GM19043 (cell line): ENCODE measurements around the gene CFAP54.
"Not testable (repeated sequence)": the region's sequence is repeated elsewhere in the genome, so short reads cannot be mapped to it uniquely, and the experiment has no call there.

Experiments
- ATAC-seq: cut with Tn5 transposase; IDR thresholded peaks from one replicate; pipeline ENCODE4 v1.9.1; 2021; ENCODE audit warnings: low read depth; ENCODE audit not compliant: unreplicated experiment

The CFAP54 gene

DNA sequence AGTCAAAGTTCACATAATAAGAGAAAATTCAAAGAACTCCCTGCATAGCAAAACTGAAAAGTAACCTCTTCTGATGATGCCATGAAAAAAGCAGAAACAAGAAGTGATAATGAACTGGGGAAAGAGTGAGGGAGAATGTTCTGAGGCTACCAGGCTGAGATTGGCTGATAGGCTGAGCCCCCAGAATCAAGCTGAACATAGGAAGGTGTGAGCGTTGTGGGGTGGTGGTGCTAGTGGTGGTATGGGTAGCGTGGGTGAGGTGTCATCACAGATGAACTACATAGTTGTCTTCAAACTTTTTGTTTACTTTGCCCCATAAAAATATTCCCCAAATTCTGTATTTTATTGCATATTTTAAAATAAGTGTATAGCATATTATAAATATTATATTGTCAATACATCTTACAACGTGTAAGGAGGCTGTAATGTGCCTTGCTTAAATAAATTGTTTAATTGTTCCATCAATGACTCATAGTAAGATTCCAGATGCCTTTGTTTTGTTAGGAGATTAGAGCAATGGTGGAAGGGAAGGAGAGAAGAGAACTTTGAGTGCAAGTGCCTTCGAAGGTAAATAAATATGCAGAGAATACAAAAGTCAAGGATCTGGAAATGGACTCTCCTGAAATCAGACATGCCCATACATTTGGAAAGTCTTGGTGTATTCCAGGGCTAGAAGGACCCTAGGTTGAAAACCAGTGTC, 15.8 kb upstream of the CFAP54 start:
- ATAC-seq = no peak

DNA sequence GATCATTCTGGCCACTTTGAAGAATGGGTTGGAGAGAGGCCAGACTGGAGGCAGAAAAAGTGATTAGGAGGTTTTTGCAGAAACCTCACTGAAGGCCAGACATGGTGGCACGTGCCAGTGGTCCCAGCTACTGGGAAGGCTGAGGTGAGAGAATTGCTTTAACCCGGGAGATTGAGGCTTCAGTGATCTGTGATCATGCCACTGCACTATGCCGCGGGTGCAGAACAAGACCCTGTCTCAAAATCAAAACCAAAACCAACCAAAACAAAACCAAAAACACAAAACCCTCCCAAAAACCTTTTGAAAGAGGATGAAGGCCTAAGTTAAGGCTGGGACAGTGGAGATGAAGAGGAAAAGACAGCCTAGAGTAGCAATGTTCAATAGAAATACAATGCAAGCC, 15.2 kb upstream of the CFAP54 start:
- ATAC-seq = no peak

DNA sequence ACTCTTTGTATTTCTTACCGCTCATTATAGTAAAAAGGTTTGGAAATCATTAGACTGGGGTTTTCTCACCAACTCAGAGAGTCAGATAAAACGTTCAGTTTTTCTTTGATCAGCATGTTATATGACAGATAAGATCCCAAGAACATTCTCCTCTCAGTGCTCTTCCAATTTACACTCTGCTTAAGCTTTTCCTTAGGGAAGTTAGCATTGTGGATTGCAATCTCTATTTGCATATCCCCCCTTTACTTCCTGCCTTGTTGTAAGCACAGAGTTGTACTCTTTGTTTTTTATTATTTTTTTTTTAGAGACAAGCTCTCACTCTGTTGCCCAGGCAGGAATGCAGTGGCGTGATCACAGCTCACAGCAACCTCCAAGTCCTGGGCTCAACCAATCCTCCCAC, 11.4 kb upstream of the CFAP54 start:
- no peak for ATAC-seq

DNA sequence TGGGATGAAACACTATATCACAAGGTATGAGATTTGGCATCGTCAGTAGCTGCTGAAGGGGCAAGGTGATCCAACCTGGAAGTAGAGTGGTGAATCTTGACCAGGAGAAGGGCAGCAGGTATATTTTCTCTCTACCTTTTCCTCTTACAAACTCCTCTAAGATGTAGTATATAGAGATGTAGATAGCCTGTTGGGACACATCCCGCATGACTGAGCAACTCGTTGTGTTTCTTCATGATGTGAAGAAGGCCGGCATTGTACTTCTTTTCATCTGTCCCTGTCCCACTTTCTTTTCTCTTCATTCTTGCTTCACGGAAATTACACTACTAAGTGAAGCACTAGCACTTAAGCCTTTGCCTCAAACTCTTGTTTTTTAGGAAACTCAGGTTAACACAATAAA, 7.3 kb upstream of the CFAP54 start:
- ATAC-seq = no peak

DNA sequence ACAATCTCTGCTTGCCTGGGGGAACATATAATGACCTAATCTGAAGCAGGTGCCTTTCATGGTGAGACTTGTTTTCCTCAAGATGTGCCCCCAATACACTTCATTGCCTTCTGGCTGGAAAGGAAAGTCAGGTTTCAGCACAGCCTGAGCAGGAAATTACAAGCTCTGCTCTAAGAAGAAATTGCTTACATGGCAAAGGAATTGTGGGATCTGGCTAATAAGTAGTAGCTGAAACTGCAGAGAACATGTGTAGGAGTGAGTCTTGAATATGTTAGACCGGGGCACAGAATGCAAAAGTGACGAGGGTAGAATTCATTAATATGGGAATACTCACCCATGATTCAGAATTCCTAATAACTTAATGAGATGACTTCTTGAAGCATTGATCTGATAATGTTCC, 6.3 kb upstream of the CFAP54 start:
- ATAC-seq = no peak

DNA sequence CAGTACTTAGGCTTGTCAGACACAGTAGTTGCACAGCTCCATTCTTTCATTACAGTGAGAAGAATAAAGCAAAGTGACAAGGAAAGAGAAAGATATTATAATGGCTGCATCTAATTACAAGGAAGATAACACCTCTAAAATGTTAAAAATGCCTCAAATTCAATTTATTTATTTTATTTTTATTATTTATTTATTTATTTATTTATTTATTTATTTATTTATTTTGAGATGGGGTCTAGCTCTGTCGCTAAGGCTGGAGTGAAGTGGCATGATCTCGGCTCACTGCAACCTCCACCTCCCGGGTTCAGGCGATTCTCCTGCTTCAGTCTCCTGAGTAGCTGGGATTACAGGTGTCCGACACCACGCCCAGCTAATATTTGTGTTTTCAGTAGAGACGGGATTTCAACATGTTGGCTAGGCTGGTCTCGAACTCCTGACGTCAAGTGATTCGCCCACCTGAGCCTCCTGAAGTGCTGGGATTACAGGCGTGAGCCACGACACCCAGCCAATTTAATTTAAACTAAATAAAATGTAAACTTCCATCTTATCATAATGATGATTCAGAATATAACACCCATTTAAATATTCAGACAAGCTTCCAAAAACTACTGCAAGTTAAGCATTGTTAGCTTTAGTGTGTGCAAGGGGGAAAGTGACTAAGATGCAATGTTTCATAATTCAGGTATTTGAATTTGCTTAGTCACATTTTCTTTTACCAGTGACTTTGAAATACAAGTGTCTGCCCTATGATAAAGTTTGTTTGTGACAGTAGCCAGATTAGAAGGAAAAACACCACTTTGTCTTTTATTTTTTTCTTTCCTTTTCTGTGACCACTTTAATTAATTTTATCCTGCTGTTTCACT, 2.4 kb upstream of the CFAP54 start:
- no peak for ATAC-seq

DNA sequence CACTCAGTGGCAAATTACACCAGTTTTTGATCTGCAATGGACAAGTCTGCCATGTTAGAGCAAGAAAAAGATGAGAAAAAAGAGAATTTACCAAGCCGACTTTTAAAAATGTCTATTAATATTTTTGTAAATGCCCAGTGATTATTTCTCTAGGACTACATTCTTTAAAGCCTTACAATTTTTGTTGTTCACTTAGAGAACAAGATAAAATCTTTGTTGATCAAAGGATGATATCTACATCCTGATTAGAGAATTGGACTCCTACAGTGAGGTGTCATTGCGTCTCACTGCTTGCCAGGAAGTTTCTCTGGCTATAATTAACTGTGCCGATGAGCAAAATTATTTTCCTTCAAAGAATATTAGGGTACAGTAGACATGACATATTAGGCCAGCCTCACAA, 1.7 kb upstream of the CFAP54 start:
- no peak for ATAC-seq

DNA sequence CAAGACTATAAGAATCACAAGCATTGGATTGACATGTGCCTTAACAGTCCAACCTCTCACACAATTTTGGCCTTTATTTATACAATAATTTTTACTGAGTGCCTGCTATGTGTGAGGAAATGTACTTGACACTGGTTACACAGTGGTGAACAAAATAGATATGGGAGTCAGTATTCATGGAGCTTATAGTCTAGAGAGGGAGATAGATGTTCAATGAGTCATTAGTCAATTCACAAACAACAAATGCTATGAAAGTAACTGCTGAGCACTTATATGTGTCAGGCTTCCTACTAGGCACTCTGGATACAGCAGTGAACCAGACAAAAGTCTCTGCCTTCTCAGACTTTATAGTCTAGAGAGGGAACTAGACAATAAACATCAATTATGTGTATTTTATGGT, 3.7 kb downstream of the CFAP54 start:
- no peak for ATAC-seq

DNA sequence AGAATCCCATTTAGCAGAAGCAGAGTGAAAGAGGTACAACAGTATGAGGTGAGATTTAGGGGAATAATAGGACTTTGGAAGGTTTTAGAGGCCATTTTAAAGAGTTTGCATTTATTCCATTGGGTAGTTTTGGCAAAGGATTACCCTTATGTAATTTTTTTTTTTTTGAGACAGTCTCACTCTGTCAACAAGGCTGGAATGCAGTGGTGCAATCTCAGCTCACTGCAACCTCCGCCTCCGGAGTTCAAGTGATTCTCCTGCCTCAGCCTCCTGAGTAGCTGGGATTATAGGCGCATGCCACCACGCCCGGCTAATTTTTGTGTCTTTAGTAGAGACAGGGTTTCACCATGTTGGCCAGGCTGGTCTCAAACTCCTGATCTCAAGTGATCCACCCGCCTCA, 4.8 kb downstream of the CFAP54 start:
- ATAC-seq = not testable (repeated sequence)

DNA sequence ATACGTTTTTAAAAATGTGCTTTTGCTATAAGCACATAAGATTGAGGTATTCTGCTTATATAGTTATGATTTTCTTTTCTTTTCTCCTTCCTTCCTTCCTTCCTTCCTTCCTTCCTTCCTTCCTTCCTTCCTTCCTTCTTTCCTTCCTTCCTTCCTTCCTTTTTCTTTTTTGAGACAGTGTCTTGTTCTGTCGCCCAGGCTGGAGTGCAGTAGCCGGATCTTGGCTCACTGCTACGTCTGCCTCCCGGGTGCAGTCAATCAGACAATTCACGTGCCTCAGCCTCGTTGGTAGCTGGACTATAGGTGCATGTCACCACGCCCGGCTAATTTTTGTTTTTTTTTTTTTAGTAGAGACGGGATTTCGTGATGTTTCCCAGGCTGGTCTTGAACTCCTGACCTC, 5.8 kb downstream of the CFAP54 start:
- ATAC-seq = no peak

DNA sequence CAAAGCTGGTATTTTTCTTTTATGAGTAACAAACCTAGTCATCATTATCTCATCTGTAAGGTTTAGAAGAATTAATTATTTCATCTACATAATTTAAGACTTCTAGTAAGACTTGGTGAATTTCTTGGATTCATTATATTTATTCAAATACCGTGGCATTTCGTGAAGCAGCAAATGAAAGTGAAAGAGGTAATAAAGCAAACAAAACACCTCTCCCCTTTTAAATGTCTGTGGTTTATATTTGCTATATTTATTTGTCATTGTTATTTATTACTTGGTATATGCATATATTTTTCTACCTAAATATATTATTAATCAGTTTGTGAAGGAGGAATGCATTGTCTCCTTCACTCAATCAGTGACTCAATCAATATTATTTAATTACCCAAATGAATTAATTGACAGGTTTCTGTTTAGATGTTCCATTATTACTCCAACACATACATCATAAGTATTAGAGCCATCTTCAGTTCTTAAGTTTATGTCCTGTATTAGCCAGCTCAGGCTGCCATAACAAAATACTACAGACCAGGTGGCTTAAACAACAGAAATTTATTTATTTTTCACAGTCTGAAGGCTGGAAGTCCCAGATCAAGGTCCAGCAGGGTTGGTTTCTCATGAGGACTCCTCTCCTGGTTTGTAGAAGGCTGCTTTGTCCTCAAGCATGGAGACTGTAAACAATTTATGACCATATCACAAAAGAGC, 6.6 kb downstream of the CFAP54 start:
- ATAC-seq = peak; percentile 67

DNA sequence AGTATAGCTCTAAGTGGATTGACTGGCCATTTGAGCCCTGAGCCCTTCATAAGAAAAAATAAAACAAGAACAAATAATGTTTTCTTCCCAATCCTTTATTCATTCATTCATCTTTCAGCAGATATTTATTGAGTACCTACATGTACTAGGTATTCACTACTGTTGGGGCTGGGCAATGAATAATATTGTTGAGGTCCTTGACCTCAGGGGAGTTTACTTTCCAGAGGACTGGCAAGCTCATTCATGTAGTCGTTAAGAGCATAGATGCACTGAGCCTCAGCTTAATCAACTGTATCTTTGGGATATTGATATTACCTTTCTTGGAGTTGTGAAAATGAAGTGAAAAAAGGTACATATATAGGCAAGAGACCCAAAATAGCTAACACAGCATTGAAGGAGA, 7.6 kb downstream of the CFAP54 start:
- ATAC-seq = no peak

DNA sequence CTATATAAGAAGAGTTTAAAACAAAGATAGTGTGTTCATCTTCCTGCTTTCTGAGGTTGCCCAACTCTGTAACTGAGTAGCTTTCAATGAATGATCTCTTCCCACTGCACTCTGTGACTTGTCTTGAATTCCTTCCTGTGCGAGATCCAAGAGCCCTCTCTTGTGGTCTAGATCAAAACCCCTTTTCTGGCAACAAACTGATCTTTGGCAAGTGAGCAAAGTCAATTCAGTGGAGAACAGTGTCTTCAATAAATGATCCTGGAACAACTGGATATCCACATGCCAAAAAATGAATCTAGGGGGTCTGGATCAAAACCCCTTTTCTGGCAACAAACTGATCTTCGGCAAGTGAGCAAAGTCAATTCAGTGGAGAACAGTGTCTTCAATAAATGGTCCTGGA, 8.5 kb downstream of the CFAP54 start:
- no peak for ATAC-seq

DNA sequence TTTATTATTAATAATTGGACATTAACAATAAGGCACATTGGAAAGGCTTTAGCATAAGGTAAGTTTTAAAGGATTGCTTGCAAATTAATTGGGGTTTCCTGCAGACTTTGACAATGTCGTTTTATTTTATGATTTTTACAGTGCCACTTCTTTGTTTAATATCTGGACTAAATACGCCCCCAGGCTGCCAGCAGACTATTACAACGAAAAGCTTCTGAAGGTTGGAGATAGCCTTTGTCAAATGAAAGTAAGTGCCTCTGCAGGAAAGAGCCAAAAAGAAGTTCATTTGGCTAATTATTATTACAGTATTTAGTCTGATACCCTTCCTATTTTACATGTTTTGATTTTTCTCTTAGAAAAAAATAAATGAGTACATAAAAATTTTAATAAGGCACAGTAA, 11.3 kb downstream of the CFAP54 start:
- ATAC-seq = no peak

DNA sequence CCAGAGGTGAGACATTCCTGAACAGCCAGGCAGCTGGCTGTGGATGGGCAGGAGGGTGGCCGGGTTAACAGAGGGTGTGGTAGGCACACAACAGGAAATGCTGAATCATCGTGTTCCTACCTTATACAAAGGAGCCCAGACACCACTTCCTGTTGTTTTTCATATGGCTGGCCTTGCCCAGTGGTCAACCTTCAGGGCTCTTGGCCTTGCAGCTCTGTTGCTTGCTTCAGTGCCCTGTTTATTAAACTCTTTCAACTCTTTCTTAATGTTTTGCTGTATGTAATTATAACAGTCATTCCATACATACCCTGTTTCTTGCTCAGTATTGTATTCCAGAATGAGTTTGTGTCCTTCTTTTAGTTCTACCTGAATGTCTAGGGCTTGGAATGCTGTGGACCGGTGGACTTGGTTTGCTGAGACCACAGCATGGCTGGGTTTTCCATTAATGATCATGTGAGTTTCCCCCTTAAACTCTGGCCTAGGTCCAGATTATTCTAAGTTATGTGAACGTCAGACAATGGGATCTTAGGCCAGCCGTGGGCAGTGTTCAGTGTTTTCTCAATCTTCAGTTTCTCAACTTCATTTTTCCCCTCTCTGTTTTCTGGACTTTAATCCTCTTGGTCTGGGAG, 11.9 kb downstream of the CFAP54 start:
- ATAC-seq = no peak

DNA sequence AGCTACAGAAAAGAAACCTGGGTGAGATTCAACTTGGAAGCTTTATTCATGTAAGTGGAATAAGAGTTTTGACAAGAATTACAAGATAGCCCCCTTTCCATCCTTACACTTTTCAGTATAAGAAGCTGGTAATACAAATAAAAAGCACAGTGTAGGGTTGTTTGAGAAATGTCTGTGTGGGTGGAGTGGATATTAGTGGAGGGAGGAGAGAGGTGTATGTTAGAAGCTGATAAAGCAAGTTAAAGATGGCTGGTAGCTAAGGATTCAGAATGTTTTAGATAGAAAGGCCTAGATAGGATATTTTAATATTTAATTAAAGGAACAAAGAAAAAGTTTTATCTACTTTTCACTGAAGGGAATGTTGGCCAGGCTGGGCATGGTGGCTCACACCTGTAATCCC, 12.5 kb downstream of the CFAP54 start:
- ATAC-seq = no peak

DNA sequence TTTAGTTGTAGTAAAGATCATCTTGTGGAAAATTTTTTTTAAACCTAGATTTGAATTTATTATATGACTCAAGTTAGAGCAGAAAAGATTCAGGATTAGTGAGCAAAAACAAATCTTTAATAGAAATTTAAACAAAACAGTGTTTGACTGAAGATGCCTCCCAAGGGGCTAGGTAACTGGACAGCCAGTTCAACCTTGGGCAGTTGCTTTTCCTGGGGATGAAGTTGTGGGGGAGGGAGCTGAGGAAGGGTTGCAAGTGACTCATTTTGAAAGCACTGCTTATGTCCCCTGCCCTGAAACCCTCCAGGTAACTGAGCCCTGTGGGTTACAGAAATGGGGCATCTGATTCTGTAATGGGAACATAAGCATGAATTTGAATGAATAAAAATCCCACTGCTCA, 13.1 kb downstream of the CFAP54 start:
- ATAC-seq = peak; percentile 54

DNA sequence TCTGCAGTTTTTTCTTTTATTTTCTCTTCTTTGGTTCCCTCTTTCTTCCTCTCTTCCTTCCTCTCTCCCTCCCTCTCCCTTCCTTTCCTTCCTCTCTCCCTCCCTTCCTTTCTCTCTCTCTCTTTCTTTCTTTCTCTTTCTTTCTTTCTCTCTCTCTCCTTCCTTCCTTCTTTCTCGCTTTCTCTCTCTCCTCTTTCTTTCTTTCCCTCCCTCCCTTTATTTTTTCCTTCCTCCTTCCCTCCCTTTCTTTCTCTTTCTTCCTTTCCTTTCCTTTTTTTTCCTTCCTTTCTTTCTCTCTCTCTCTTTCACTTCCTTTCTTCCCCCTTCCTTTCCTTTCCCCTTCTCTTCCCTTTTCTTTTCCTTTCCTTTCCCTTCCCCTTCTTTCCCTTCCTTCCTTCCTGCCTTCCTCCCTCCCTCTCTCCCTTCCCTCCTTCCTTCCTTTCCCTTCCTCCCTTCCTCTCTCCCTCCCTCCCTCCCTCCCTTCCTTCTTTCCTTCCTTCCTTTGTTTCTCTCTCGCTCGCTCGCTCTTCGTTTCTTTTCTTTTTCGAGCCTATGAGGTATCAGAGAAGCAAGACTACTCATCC, 13.7 kb downstream of the CFAP54 start:
- ATAC-seq = no peak

DNA sequence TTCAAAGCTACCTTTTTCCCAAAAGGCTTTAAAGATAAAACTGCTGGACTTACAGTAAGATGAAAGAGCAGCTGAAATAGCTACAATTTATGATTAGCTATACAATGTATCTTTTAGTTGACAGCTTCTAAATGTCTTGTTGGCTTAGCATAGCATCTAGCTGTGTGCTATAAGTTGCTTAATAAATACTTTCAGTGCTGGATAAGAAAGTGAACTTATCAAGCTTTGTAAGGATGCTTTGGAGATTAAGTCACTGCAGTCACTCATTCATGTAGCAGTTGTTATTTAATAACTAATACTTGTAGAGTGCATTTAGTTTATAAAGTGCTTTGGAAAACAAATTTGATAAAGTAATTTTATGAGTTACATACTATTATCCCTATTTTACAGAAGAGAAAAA, 14.6 kb downstream of the CFAP54 start:
- no peak for ATAC-seq

DNA sequence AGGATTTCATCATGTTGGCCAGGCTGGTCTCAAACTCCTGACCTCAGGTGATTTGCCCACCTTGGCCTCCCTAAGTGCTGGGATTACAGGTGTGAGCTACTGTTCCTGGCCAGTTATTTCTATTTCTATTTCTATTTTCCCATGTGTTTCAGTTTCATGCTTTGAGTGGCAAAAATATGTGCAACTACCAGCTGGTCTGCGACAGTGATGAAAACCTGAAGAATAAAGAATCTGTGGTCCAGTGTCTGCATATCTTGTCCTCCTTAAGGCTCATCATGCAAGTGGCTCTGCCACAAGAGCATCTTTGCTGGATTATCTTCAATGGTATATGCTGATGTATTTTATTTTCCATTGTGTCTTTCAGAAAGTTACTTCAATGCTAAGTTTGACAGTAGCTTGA, 17.4 kb downstream of the CFAP54 start:
- no peak for ATAC-seq

DNA sequence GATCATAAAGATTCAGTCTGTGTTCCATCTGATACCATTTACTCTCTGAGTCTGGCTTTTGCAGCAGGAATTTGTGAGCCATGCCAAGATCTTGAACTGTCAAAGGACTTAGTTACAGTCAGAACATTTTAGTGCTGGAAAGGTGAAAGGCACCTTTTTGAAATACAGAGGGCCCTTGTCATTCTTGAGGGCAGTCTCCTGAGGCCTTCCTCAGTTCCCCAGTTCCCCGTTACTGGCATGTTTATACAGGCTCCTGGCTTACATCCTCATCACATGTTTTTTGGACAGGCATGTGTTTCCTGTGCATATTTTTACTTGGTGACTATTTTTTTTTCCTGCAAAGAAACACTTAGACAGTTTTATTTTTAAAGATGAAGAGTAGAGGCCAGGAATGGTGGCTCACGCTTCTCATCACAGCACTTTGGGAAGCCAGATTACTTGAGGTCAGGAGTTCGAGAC, 21.0 kb downstream of the CFAP54 start:
- ATAC-seq = no peak
